MM.1S (cell line): ENCODE data around the gene ASIC2.

Source experiments
- DNase-seq: peaks from one replicate; pipeline ENCODE4 v3.0.0-alpha.2; 2015
- H2AFZ ChIP-seq: fragments of 300-600 bp; sonication (generic); 2 replicates; pipeline ENCODE4 v1.6.0; 2016; ENCODE audit warnings: antibody characterized with exemption, low read length
- H3F3A ChIP-seq: fragments of 300-600 bp; sonication (generic); 2 replicates; pipeline ENCODE4 v1.6.1; 2016; ENCODE audit warnings: mild to moderate bottlenecking, antibody characterized with exemption, low read length, moderate library complexity, mixed read lengths; ENCODE audit not compliant: insufficient read depth
- H3K27ac ChIP-seq: fragments of 300-600 bp; sonication (generic); 2 replicates; pipeline ENCODE4 v1.5.1; 2016; ENCODE audit warnings: mild to moderate bottlenecking, low read length
- H3K27me3 ChIP-seq: fragments of 300-600 bp; sonication (generic); replicated peaks from 2 replicates; pipeline ENCODE4 v1.6.0; 2016; ENCODE audit warnings: low read length; ENCODE audit not compliant: insufficient read depth
- H3K36me3 ChIP-seq: fragments of 300-600 bp; sonication (generic); replicated peaks from 2 replicates; pipeline ENCODE4 v1.6.1; 2016; ENCODE audit warnings: mild to moderate bottlenecking, low read length, mixed read lengths; ENCODE audit not compliant: insufficient read depth
- H3K4me1 ChIP-seq: fragments of 300-600 bp; sonication (generic); 2 replicates; pipeline ENCODE4 v1.6.1; 2016; ENCODE audit warnings: low read length, mixed read lengths
- H3K4me2 ChIP-seq: fragments of 300-600 bp; sonication (generic); 2 replicates; pipeline ENCODE4 v1.6.0; 2016; ENCODE audit warnings: low read depth, low read length
- H3K4me3 ChIP-seq: fragments of 300-600 bp; sonication (generic); 2 replicates; pipeline ENCODE4 v1.5.1; 2016; ENCODE audit warnings: low read length, mixed read lengths
- H3K79me2 ChIP-seq: fragments of 300-600 bp; sonication (generic); 2 replicates; pipeline ENCODE4 v1.6.1; 2016; ENCODE audit warnings: mixed run types, low read length, mixed read lengths
- H3K9ac ChIP-seq: fragments of 300-600 bp; sonication (generic); 2 replicates; pipeline ENCODE4 v1.6.1; 2016; ENCODE audit warnings: low read length, mixed read lengths
- H3K9me2 ChIP-seq: fragments of 300-600 bp; sonication (generic); replicated peaks from 2 replicates; pipeline ENCODE4 v1.6.1; 2016; ENCODE audit warnings: mild to moderate bottlenecking, low read length, mixed read lengths; ENCODE audit not compliant: insufficient read depth
- H3K9me3 ChIP-seq: fragments of 300-600 bp; sonication (generic); replicated peaks from 2 replicates; pipeline ENCODE4 v1.6.1; 2016; ENCODE audit warnings: mild to moderate bottlenecking, low read length, mixed read lengths; ENCODE audit not compliant: insufficient read depth
- H4K20me1 ChIP-seq: fragments of 300-600 bp; sonication (generic); 2 replicates; pipeline ENCODE4 v1.6.1; 2016; ENCODE audit warnings: mild to moderate bottlenecking, low read length, moderate library complexity, mixed read lengths; ENCODE audit not compliant: insufficient read depth
- EZH2 ChIP-seq: fragments of 300-600 bp; sonication (generic); optimal IDR thresholded peaks from 2 replicates; pipeline ENCODE3; 2017; ENCODE audit warnings: low read depth, mild to moderate bottlenecking, antibody characterized with exemption, low read length, mixed read lengths
- EZH2phosphoT487 ChIP-seq: fragments of 300-600 bp; sonication (generic); IDR thresholded peaks from 2 replicates; pipeline ENCODE4 v1.6.1; 2018; ENCODE audit warnings: antibody characterized with exemption, low read length
- TF ChIP-seq, protein P1 (sequence below): fragments of 300-600 bp; sonication (generic); IDR thresholded peaks from 2 replicates; pipeline ENCODE4 v1.5.1; 2016; ENCODE audit warnings: antibody characterized with exemption, low read length, mixed read lengths

The ASIC2 gene

DNA sequence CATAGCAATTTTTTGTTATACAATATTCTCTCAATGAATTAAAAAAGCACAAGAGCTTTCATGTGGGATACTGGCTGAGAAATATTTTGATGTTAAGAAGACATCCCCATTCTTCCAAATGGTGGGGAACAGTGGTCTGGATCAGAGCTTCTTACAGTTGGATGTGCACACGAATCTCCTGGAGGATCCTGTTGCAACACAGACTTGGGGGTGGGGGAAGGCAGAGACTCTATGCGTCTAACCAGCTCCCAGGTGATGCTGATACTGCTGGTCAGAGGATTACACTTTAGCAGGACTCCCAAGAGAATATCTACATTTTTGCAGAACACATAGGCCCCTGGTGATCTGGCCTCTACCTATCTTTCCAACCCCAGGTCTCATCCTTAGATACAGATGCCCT, 193.2 kb downstream of the ASIC2 start:
- Histone ChIP-seq H3K79me2 (no peaks in the 10 kb centered on the region), H3K27me3 (no peaks in the 10 kb centered on the region; the same call in 1 of the 2 replicates), H3F3A (no peaks in the 10 kb centered on the region), H3K9me3 (no peaks in the 10 kb centered on the region), H3K9ac (no peak overlapping the region), H4K20me1 (no peaks in the 10 kb centered on the region), H3K36me3 (no peaks in the 10 kb centered on the region), H3K27ac (no peak overlapping the region), H2AFZ (no peak overlapping the region), H3K9me2 (no peaks in the 10 kb centered on the region), H3K4me3 (no peak overlapping the region), H3K4me1 (no peaks in the 10 kb centered on the region), H3K4me2 (no peak overlapping the region)
- DNase-seq, result no peak
- TF ChIP-seq, protein P1, sequence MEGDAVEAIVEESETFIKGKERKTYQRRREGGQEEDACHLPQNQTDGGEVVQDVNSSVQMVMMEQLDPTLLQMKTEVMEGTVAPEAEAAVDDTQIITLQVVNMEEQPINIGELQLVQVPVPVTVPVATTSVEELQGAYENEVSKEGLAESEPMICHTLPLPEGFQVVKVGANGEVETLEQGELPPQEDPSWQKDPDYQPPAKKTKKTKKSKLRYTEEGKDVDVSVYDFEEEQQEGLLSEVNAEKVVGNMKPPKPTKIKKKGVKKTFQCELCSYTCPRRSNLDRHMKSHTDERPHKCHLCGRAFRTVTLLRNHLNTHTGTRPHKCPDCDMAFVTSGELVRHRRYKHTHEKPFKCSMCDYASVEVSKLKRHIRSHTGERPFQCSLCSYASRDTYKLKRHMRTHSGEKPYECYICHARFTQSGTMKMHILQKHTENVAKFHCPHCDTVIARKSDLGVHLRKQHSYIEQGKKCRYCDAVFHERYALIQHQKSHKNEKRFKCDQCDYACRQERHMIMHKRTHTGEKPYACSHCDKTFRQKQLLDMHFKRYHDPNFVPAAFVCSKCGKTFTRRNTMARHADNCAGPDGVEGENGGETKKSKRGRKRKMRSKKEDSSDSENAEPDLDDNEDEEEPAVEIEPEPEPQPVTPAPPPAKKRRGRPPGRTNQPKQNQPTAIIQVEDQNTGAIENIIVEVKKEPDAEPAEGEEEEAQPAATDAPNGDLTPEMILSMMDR, result no peak
- no peak for TF ChIP-seq EZH2
- TF ChIP-seq EZH2phosphoT487, result no peak

DNA sequence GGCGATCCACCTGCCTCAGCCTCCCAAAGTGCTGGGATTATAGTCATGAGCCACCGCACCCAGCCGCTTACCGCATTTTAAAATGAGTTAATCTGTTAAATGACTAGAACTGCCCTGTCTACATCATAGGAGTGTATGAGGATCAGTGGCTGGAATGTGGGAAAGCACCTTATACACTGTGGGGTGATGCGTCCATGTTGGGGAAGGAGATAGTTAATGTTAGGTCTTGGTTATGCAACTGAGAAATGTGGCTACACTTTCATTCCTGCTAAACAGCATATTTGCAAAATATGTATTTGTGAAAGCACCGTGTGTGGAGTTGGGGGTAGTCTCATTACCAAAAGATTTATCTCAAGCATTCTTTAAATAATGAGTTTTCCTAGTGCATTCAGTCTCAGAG, 193.8 kb downstream of the ASIC2 start:
- Histone ChIP-seq H3K4me1 (no peaks in the 10 kb centered on the region), H3K4me2 (no peak overlapping the region), H3K9me3 (no peaks in the 10 kb centered on the region), H2AFZ (no peak overlapping the region), H3K79me2 (no peaks in the 10 kb centered on the region), H3K9me2 (no peaks in the 10 kb centered on the region), H3F3A (no peaks in the 10 kb centered on the region), H3K36me3 (no peaks in the 10 kb centered on the region), H3K4me3 (no peak overlapping the region), H3K27ac (no peak overlapping the region), H4K20me1 (no peaks in the 10 kb centered on the region), H3K27me3 (no peaks in the 10 kb centered on the region; the same call in 1 of the 2 replicates), H3K9ac (no peak overlapping the region)
- DNase-seq, result no peak
- TF ChIP-seq EZH2, result no peak
- TF ChIP-seq, protein P1, result no peak
- TF ChIP-seq EZH2phosphoT487, result no peak

GRCh38 chr17:33097411-33097810, 195.7 kb downstream of the ASIC2 start:
- Histone ChIP-seq H3K9me3 (no peaks in the 10 kb centered on the region), H3K27me3 (no peaks in the 10 kb centered on the region; the same call in 1 of the 2 replicates), H3K79me2 (no peaks in the 10 kb centered on the region), H3K4me2 (no peak overlapping the region), H3K9me2 (no peaks in the 10 kb centered on the region), H3K9ac (no peak overlapping the region), H3F3A (no peaks in the 10 kb centered on the region), H3K4me3 (no peak overlapping the region), H4K20me1 (no peaks in the 10 kb centered on the region), H3K27ac (no peak overlapping the region), H3K4me1 (no peaks in the 10 kb centered on the region), H3K36me3 (no peaks in the 10 kb centered on the region), H2AFZ (no peak overlapping the region)
- TF ChIP-seq, protein P1, result no peak
- no peak for TF ChIP-seq EZH2
- no peak for TF ChIP-seq EZH2phosphoT487
- DNase-seq, result no peak
